Hypothalamus (tissue), 51 donors: ENCODE measurements around the gene AKR7A2.

Source experiments
- DNase-seq, 51 donors: peaks; one replicate each; lab custom pipeline; 2025; lab: John Stamatoyannopoulos, UW

Gene AKR7A2

DNA sequence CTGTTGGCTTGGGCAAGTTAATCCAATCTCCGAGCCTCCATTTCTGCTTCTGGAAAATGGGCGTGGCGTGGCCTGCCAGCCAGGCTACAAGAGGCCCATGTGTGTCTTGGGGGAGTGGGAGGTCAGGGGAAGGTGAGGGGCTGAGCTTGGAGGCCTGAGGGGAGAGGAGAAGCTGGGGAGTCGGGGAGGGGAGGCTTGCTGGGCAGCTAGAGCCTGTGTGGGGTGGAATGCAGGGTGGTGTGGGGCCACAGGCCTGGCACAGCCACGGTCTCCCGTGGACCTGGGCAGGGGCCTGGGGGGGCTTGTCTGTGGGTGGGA is 14.8 kb upstream of the AKR7A2 start:
- DNase-seq, result no peak

GRCh38 chr1:19325958-19326747 is 14.2 kb upstream of the AKR7A2 start:
- DNase-seq, result no peak

DNA sequence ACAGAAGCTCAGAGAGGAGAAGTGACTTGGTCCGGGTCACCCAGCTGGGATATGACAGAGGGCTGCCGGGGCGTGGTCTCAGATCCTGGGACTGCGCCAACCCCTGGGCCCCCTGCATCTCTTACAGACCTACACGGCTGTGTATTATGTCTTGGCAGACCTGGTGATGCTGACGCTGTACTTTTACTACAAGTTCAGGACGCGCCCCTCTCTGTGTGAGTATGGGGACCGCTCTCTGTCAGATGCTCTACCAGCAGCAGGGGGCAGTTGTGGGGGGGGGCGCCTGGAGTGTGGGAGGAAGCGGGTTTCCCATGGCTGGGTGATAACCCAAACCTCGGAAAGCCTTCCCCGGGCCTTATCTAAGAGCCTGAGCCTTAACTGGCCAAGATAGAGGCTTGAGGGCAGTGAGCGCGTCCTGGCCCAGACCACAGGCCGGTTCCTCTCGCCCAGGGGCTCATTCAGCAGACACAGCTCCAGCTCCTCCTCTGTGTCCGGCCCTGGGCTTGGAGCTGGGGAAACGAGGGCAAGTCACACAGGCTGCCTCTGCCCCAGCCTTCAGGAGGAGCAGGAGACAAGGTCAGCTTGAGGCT is 13.5 kb upstream of the AKR7A2 start:
- DNase-seq, result no peak

DNA sequence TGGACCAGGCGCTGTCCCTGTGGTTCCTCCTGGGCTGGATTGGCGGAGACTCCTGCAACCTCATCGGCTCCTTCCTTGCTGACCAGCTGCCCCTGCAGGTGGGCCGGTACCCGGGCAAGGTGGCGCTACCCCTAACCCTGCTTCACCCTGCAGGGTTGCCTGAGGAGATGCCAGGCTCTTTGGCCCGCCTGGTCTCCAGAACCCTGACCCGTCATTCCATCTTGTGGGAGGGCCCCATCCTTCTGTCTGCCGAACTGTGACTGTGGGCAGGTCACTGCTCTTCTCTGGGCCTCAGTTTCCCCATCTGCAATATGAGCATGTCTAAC is 12.7 kb upstream of the AKR7A2 start:
- no peak for DNase-seq

DNA sequence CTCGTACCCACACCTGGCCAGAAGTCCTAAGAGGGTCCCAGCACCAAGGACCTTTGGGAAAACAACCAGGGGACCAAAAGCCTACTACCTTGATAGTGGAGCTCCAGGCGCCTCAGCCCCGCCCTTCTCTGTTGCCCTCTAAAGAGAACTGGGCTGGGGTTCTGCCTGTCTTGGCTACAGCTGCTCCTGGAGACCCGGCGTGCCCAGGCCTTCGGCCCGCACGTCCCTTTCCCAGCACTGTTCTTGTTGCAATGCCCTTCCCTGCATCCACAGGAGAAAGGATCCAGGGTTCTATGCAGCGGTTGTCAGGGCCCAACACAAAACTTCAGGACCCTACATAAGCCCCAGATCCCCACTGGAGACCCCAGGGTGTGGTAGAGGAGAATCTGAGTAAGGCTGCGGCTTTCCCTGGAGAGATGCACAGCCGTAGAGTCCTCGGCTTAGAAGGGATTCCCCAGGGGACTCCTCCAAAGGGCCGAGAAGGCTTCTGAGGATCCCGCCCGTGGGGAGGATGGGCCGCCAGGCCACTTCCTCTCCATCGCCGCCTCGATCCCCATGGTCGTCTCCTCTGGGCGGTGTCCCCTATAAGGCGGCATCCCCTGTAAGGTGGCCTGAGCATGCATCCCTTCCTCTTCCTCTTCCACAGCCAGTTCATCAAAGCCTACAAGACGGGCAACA is 12.2 kb upstream of the AKR7A2 start:
- no peak for DNase-seq

GRCh38 chr1:19322481-19322880 is 10.5 kb upstream of the AKR7A2 start:
- DNase-seq, result no peak

GRCh38 chr1:19321071-19321470 is 9.1 kb upstream of the AKR7A2 start:
- DNase-seq, result no peak

DNA sequence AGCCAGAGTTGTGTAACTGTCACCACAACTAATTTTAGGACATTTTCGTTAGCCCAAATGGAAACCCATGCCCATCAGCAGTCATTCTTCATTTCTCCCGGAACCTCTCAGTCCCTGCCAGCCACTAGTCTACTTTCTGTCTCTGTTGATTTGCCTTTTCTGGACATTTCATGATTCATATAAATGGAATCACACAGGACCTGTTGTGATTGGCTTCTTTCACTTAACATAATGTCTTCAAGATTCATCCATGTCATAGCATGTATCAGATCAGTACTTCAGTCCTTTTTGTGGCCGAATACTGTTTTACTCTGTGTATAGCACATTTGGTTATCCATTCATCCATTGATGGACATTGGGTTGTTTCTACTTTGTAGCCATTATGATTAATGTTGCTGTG is 7.3 kb upstream of the AKR7A2 start:
- DNase-seq, result no peak

- no peak for DNase-seq
Measured at GRCh38 chr1:19317126-19317910, 5.4 kb upstream of the AKR7A2 start.

GRCh38 chr1:19315378-19316198 is 3.6 kb upstream of the AKR7A2 start:
- DNase-seq, result no peak

- DNase-seq, result no peak
Measured at GRCh38 chr1:19313961-19314882, 2.3 kb upstream of the AKR7A2 start.

- DNase-seq, result no peak
Measured at GRCh38 chr1:19313636-19313959, 1.7 kb upstream of the AKR7A2 start.

DNA sequence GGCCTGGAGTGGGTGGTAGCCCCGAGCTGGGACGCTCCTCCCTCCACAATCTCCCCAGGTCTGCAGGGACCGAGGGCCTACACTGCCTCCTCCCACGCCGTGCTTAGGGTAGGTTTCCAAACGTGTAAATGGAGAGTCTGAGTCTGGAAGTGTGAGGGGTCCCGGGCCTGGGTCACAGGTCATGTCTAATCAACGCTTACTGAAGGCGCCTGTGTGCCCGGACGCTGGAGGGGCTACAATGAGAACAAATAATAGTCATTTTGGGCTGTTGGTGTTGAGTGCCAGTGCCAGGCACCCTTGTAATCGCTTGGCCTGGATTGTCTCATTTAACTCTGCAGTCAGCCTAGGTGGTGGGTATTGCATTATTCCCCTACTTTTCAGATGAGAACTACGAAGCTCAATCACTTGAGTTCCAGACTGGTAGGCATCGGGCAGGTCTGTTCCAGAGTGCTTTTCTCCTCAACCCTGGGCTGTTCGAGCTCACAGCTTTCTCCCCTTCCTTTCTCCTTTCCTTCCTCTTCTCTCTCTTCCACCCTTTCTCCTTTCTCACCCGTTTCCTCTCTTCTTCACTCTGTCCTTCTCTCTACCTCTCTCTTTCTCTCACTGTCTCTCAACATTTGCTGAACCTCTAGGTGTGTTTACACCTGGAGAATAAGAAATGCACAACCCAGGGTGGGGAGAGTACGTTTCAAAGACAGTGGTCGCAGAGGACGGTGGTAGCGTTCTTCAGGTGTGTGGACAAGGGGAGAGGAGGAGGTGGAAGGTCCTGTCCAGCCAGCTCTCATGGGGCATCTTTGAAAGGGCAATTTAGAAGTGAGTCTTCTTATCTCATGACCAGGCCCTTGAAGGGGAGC is 1.1 kb upstream of the AKR7A2 start:
- DNase-seq, result peak in 3 of 51 donors; percentile 29 to 49 (median 39)

GRCh38 chr1:19311503-19311930 is 427 bp downstream of the AKR7A2 start:
- peak in 15 of 51 donors; percentile 31 to 74 (median 61) for DNase-seq

DNA sequence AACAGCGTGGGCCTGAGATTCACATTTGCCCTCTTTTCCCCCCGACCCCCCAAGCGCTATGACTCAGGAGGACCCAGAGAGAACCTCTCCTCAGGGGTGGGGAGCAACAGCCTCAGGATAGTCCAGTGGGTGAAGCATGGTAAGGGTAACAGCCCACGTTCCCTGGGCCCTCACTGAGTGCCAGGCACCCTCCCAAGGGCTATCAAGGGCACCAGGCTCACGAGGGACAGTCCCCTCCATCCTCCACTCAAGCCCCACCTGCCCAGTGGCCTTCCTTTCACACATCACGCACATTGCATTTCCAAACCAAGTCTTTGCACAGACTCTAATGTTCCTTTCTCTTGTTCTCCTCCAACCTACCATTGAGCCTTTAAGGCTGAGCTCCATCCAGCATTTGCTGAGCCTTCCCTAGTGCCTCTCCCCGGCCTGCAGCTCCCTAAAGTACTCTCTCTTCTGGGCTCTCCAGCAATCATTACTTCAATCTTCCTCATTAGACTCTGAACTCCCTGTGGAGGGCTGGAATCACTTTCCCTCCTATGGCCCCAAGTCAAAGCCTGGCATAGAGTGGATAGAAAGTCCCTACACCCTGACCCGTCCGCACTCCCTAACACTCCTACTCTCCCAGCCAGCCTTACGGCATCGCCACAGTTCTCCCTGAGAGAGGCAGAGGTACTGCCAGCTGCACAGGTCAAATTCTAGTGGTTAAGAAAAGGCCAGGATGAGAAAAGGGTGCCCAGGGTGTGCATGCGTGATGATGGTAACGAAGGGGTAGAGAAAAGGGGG is 1.0 kb downstream of the AKR7A2 start:
- DNase-seq, result peak in 1 of 51 donors; percentile 45

- DNase-seq, result peak in 1 of 51 donors; percentile 12
Measured at GRCh38 chr1:19310061-19310460, 1.9 kb downstream of the AKR7A2 start.

- no peak for DNase-seq
Measured at GRCh38 chr1:19309123-19309813, 2.7 kb downstream of the AKR7A2 start.
